Activated T-helper 17 cell treated with anti-CD3 and anti-CD28 coated beads, Interleukin-2, amount 50 U/mL, for 72 hours (primary cell): ENCODE measurements around the gene CCDC88C. TPM values are rescaled to one million over a fixed set of nuclear protein-coding genes. Genes with fewer than 3 reads are reported as not detected.

Experiments used
- ATAC-seq: fragments of 150-1000 bp; cut with Tn5 transposase; replicated peaks from 2 replicates; pipeline ENCODE4 v1.10.0; 2021; ENCODE audit warnings: mild to moderate bottlenecking, moderate library complexity
- H3K27ac Mint-ChIP-seq: one replicate; pipeline ENCODE4 v1.8.0; 2022; ENCODE audit warnings: mixed read lengths
- H3K27me3 Mint-ChIP-seq: one replicate; pipeline ENCODE4 v1.8.0; 2022; ENCODE audit warnings: mixed read lengths
- H3K36me3 Mint-ChIP-seq: one replicate; pipeline ENCODE4 v1.8.0; 2022; ENCODE audit warnings: low read depth, mild to moderate bottlenecking, mixed read lengths
- H3K4me1 Mint-ChIP-seq: one replicate; pipeline ENCODE4 v1.8.0; 2022; ENCODE audit warnings: mixed read lengths
- H3K4me3 Mint-ChIP-seq: one replicate; pipeline ENCODE4 v1.8.0; 2022; ENCODE audit warnings: mild to moderate bottlenecking, mixed read lengths
- H3K9me3 Mint-ChIP-seq: one replicate; pipeline ENCODE4 v1.8.0; 2022; ENCODE audit warnings: mixed read lengths
- total RNA-seq, 2 donors: library from RNA; stranded (reverse); gene quantifications; one replicate each; pipeline ENCODE4 v1.2.3, GENCODE V29; 2022

CCDC88C gene
- total RNA-seq, 2 donors from 2014 or later = 143 to 172 TPM

DNA sequence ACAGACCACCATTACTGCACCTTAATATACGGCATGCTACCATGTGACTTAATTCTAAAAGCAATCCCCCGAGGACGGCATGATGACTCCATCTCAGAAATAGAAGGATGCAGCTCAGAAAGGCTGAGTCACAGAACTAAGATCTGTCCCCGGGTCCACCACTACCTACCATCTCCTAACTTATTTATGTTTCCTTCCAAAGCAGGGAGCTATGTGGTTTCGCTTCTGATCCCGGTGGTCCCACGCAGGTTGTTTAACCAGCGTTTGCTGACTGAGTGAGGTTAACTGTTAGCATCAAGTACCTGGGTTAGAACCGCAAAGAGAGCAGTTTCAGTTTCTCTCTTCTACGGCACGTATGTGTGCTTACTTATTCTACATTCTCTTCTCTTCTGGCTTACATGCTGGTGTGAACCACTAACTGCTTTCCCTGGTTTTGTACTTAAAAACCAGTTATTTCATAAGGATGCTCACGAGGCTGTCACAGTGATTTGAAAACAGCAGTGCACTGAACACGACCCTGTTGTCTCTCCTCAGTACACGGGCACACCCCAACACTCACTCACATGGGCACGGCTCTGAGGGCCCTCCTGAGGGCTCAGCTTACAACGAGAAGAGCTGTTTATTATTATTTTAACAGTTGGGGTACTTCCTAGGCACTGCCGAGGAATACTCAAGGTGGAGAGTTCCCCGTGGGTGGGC, 66.7 kb downstream of the CCDC88C start:
- Mint-ChIP-seq H3K27ac (peak overlapping the region; percentile 96), H3K4me3 (peak overlapping the region; percentile 89), H3K36me3 (peaks cover 64% of the 10 kb centered on the region), H3K9me3 (no peaks in the 10 kb centered on the region), H3K4me1 (peaks cover 71% of the 10 kb centered on the region), H3K27me3 (no peaks in the 10 kb centered on the region)
- peak; percentile 69 for ATAC-seq

DNA sequence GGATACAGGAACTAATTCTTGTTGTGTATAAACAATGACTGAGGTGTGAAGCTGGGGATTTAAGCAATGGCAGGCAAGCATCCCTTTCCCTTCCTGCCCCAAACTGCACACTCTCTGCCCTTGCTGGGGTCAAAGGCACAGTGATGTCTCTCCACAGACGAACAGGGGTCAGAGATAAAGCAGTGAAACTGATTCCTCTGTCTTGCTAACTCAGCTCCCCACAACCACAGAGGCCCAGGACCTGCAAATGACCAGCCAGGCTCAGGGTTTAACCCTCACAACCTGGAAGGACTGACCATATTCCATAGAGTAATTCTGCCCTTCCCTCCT, 67.2 kb downstream of the CCDC88C start:
- ATAC-seq = peak; percentile 1
- H3K27me3 Mint-ChIP-seq = no peaks in the 10 kb centered on the region
- peak overlapping the region; percentile 89 for H3K4me3 Mint-ChIP-seq
- peaks cover 65% of the 10 kb centered on the region for H3K36me3 Mint-ChIP-seq
- no peaks in the 10 kb centered on the region for H3K9me3 Mint-ChIP-seq
- peaks cover 70% of the 10 kb centered on the region for H3K4me1 Mint-ChIP-seq
- H3K27ac Mint-ChIP-seq = peak overlapping the region; percentile 96

DNA sequence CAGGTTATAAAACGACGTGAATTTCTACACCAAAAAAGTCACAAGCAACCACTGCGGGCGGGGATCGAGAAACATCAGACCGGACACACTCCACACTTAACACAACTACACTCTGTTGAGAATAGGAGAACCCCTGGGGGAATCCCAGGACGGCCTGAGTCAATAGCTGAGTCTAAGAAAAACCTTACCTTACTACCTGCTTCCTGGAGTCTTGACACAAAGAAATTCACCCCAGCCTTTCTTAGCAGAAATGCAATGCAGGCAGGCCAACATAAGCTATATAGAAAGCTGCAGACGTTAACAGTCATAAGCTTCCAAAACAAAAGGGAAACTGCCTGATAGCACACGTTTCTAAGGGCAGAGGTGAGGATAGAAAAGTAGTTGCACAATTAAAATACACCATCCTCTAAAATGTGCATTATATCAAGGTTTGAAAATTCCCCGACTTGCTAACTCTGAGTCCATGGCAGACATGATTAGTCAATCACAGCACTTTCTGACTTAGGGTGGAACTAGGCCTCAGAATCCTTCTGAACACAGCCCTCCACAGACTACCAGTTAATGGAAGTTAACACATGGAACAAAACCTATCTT, 68.0 kb downstream of the CCDC88C start:
- Mint-ChIP-seq H3K36me3 (peaks cover 62% of the 10 kb centered on the region), H3K4me3 (peak overlapping the region; percentile 89), H3K27ac (peak overlapping the region; percentile 96), H3K27me3 (no peaks in the 10 kb centered on the region), H3K4me1 (peaks cover 63% of the 10 kb centered on the region), H3K9me3 (no peaks in the 10 kb centered on the region)
- peak; percentile 79 for ATAC-seq

DNA sequence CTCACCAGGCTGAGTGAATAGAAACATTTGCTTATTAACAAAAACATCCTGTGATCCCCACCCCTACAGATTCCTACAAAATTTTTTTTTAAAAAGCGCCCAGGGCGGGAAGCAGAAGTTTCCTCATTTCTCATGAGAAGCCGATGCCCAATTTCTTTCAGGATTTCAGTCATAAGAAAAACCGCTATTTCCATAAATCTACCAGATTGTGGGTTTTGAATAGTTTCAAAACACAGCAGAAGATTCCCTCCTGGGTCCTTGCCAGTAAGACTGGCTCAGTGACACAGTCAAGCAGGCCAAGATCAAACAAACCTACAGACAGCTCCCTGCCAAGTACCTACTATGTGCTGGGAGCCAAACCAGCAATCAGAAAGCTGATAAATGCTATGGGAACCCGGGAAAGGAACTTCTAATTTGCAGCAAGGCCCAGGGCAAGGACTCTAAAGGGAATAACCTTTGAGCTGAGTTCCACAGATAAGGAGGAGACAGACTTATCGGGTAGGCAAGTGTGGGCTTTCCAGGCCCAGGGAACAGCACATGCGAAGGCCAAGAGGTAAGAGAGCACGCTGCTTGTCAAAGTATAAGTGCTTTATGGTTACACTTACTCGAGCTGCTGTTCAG, 68.7 kb downstream of the CCDC88C start:
- Mint-ChIP-seq H3K27me3 (no peaks in the 10 kb centered on the region), H3K4me3 (peak overlapping the region; percentile 89), H3K4me1 (peaks cover 60% of the 10 kb centered on the region), H3K9me3 (no peaks in the 10 kb centered on the region), H3K36me3 (peaks cover 62% of the 10 kb centered on the region), H3K27ac (peak overlapping the region; percentile 96)
- ATAC-seq = peak; percentile 39

DNA sequence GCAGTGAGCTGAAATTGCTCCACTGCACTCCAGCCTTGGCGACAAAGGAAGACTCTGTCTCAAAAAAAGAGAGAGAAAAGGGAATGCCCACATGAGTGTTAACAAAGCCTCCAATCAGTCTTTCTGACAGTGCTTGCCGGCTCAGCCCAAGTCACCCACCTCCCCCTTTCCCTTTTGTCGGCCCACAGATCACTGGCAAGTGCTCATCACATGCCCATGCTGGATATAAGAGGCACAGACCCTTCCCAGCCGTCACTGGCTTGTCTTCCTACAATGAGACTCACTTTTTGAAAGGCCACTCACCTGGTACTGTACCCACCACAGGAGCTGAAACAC, 70.8 kb downstream of the CCDC88C start:
- Mint-ChIP-seq H3K27ac (peak overlapping the region; percentile 62), H3K9me3 (no peaks in the 10 kb centered on the region), H3K4me1 (peaks cover 54% of the 10 kb centered on the region), H3K4me3 (peak overlapping the region; percentile 89), H3K27me3 (no peaks in the 10 kb centered on the region), H3K36me3 (peaks cover 65% of the 10 kb centered on the region)
- no peak for ATAC-seq

DNA sequence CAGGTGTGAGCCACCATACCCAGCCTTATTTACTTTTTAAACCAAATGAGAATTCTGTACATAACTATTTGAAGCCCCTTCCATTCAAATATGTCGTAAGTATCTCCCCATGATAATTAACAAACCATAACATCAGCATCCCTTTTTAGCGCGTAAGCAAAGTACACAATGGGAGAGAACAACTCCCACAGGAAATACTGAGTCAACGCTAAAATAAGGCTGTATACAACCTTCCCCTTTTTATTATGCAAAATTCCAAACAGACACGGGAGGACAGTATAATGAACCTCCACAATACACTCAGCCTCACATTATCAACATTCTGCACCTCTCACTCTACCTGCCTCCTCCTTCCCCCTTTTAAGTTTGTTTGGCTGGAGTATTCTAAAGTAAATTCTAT, 73.5 kb downstream of the CCDC88C start:
- no peak for ATAC-seq
- H3K4me3 Mint-ChIP-seq = no peak overlapping the region
- peak overlapping the region; percentile 7 for H3K27ac Mint-ChIP-seq
- H3K36me3 Mint-ChIP-seq = peaks cover 75% of the 10 kb centered on the region
- no peaks in the 10 kb centered on the region for H3K9me3 Mint-ChIP-seq
- H3K27me3 Mint-ChIP-seq = no peaks in the 10 kb centered on the region
- peaks cover 29% of the 10 kb centered on the region for H3K4me1 Mint-ChIP-seq

DNA sequence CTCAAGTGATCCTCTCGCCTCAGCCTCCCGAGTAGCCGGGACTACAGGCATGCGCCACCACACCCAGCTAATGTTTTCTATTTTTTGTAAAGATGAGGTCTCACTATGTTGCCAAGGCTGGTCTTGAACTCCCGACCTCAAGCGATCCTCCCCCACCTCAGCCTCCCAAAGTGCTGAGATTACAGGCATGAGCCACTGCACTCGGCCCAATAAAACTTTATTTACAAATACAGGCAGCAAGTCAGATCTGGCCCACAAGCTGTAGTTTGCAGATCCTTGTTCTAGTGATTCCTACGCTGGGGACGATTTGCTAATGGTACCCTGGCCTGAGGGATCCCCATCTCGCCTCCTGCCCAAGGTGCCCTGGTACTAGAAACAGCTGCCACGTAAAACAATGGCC, 74.6 kb downstream of the CCDC88C start:
- H3K9me3 Mint-ChIP-seq = no peaks in the 10 kb centered on the region
- H3K27me3 Mint-ChIP-seq = no peaks in the 10 kb centered on the region
- peaks cover 20% of the 10 kb centered on the region for H3K4me1 Mint-ChIP-seq
- no peak overlapping the region for H3K27ac Mint-ChIP-seq
- no peak for ATAC-seq
- no peak overlapping the region for H3K4me3 Mint-ChIP-seq
- H3K36me3 Mint-ChIP-seq = peaks cover 86% of the 10 kb centered on the region

DNA sequence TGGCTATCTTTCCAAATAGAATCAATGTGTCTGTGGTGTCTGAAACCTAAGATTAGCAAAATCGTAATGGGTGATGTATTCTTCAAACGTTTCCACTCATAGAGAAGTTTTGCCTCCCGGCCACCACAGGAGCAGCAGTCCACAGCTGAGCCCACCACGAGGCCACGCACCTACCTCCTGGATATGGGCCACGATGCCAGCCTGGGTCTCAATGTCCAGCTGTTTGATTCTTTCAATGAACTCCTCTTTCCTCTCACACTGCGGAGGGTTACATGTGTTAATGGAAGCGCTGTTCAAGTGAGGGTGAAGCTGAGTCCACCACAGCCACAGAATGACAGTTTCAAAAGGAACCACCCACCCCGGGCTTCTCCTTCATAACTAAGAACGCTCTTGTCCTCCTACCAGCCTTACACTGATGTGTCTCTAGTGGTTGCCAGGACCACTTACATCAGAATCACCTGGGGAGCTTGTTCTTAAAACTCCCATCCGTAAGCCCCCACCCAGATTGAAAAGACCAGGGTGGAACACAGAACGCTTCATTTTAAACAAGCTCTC, 75.3 kb downstream of the CCDC88C start:
- H3K27ac Mint-ChIP-seq = no peak overlapping the region
- H3K27me3 Mint-ChIP-seq = no peaks in the 10 kb centered on the region
- no peak overlapping the region for H3K4me3 Mint-ChIP-seq
- no peaks in the 10 kb centered on the region for H3K9me3 Mint-ChIP-seq
- H3K36me3 Mint-ChIP-seq = peaks cover 91% of the 10 kb centered on the region
- ATAC-seq = no peak
- peaks cover 19% of the 10 kb centered on the region for H3K4me1 Mint-ChIP-seq

DNA sequence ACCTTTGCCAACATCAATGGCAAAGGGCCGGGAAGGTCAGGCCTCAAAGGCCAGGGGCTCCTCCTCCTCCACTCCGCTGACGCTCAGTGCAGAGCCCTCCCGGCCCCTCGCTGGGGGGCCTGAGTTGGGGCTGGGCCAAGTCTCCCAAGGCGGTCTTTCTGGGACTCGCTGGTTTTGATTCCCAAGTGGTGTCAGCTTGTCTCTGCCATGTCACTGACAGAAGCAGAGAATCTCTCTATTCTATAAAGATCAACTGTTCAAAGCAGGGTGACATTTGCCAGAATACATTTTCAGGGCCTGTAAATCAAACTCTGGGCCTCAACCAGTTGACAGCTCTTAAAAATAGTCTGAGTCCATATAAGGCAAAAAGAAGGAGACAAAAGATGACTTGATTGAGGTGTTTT, 75.9 kb downstream of the CCDC88C start:
- Mint-ChIP-seq H3K36me3 (peaks cover 92% of the 10 kb centered on the region), H3K27ac (no peak overlapping the region), H3K27me3 (no peaks in the 10 kb centered on the region), H3K9me3 (no peaks in the 10 kb centered on the region), H3K4me1 (peaks cover 14% of the 10 kb centered on the region), H3K4me3 (no peak overlapping the region)
- no peak for ATAC-seq

DNA sequence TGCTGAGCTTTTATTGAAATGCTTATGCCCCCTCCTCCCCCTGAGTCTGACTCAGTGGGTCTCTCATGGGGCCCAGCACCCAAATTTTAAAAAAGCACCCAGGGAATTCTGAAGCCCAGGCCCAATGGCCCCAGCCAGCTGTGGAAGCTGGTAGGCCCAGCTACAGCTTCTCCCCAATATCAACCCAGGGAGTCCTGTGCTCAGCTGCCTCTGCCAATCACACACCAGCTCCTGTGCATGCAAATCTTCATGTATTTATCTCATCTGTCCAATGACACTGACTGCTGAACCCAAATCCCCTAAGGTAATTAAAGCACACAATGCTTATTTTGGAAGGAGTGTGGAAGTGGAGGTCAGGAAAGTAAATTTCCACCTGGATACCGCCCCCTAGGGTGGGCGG, 76.3 kb downstream of the CCDC88C start:
- Mint-ChIP-seq H3K27ac (no peak overlapping the region), H3K36me3 (peaks cover 93% of the 10 kb centered on the region), H3K4me1 (peaks cover 14% of the 10 kb centered on the region), H3K9me3 (no peaks in the 10 kb centered on the region), H3K27me3 (no peaks in the 10 kb centered on the region), H3K4me3 (no peak overlapping the region)
- ATAC-seq = no peak

DNA sequence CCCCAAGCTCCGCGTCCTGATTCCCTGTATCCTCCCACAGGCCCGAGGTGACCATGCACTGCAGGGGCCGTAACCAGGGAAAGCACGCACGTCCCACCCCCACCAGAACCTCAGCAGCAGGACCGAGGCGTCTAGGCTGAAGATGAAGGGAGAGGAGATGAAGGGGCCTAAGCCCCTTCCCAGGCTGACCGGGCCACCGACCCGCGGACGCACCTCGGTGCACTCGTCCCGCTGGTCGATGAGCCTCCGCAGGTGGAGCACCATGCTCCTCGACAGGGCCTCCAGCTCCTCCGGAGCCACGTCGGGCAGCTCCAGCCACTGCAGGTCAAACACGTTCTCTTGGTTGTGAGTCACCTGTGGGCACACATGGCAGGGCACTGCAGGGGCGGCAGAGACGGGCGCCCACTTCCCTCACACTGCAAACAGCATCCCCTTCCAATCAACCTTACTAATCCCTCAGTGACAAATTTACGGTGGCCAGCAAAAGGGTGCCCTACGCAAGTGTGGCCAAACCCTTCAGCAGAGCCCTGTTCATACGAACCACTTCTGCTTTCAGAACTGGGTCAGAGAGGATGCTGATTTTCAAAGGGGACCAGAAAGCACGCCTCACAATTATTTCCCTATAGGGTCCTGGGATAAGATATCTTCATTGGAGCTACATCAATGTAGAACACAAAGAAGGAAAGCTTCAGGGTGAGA, 77.8 kb downstream of the CCDC88C start:
- Mint-ChIP-seq H3K27me3 (no peaks in the 10 kb centered on the region), H3K27ac (peak overlapping the region; percentile 77), H3K4me3 (no peak overlapping the region), H3K36me3 (peaks cover 97% of the 10 kb centered on the region), H3K4me1 (peaks cover 18% of the 10 kb centered on the region), H3K9me3 (no peaks in the 10 kb centered on the region)
- ATAC-seq = no peak

DNA sequence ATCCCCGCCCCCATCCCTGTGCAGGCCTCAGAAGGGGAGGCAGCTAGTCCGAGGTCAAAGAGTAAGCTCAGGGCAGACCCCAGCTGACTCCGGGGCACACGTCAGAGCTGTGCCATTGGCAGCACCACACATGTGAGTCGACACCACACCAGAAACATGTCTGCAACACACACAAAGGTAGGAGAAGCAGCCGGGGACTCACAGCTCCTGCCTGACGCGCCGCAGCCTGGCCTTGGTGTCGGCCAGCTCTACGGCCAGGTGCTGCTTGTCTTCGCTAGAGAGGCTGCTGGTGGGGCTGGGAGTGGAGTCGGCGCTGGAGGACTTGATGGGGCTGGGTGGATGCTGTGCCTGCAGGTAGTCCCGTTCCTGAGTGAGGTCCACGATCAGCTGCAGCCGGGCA, 78.5 kb downstream of the CCDC88C start:
- H3K4me1 Mint-ChIP-seq = peaks cover 15% of the 10 kb centered on the region
- H3K27ac Mint-ChIP-seq = peak overlapping the region; percentile 77
- H3K9me3 Mint-ChIP-seq = no peaks in the 10 kb centered on the region
- no peak overlapping the region for H3K4me3 Mint-ChIP-seq
- no peak for ATAC-seq
- no peaks in the 10 kb centered on the region for H3K27me3 Mint-ChIP-seq
- peaks cover 97% of the 10 kb centered on the region for H3K36me3 Mint-ChIP-seq

DNA sequence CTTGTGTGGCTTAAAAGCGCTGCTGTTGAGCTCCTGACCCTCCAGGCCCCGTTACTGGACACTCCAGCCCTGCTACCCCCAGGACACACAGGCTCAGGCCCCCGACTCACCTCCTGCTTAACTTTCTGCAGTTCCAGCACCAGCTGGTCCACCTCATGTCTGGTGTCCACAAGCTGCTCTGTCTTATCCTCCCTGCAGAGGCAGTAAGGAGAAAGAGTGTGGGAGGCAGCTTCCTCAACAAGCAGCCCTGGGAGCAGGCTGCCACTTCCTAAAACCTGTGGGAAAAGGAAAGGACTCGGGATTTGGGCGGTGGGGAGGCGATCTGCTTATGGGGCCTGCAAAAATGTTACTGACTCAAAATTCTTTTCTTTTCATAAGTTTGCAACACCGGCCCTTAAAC, 79.2 kb downstream of the CCDC88C start:
- ATAC-seq = no peak
- peaks cover 9% of the 10 kb centered on the region for H3K4me1 Mint-ChIP-seq
- no peaks in the 10 kb centered on the region for H3K27me3 Mint-ChIP-seq
- peaks cover 97% of the 10 kb centered on the region for H3K36me3 Mint-ChIP-seq
- no peak overlapping the region for H3K27ac Mint-ChIP-seq
- H3K9me3 Mint-ChIP-seq = no peaks in the 10 kb centered on the region
- H3K4me3 Mint-ChIP-seq = no peak overlapping the region

DNA sequence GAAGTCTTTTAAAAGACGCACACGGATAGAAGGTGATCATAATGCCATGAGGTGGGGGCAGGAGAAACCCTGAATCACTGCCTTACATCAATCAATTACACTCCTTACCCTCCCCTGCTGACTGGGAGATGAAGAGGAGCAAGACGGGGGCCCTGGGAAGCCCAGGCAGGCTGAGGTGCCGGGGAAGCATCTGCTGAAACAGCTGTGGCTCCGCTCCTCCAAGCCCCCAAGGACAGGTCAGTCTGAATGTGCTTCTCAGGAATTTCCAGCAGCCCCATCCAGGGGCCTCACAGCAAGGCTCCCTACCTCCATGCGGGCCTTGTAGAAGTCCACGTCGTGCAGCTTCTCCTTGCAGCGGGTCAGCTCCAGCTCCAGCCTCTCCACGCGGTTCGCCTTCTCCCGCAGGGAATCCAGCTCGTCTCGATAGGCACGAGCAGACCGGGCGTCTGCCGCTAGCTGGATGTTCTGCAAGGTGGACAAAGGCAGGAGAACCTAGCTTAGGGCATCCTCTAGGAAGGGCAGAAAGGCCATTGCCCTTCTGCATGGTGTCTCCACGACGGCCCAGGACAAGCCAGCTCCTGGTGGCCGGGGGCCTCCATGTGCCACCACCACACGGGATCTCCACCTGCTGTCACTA, 79.8 kb downstream of the CCDC88C start:
- H3K9me3 Mint-ChIP-seq = no peaks in the 10 kb centered on the region
- peaks cover 97% of the 10 kb centered on the region for H3K36me3 Mint-ChIP-seq
- ATAC-seq = no peak
- peaks cover 10% of the 10 kb centered on the region for H3K4me1 Mint-ChIP-seq
- no peak overlapping the region for H3K27ac Mint-ChIP-seq
- H3K4me3 Mint-ChIP-seq = no peak overlapping the region
- H3K27me3 Mint-ChIP-seq = no peaks in the 10 kb centered on the region
